Measurements from ENCODE around the gene SLC35A4.
"Not testable (repeated sequence)": the region's sequence is repeated elsewhere in the genome, so short reads cannot be mapped to it uniquely, and the experiment has no call there.

DNA sequence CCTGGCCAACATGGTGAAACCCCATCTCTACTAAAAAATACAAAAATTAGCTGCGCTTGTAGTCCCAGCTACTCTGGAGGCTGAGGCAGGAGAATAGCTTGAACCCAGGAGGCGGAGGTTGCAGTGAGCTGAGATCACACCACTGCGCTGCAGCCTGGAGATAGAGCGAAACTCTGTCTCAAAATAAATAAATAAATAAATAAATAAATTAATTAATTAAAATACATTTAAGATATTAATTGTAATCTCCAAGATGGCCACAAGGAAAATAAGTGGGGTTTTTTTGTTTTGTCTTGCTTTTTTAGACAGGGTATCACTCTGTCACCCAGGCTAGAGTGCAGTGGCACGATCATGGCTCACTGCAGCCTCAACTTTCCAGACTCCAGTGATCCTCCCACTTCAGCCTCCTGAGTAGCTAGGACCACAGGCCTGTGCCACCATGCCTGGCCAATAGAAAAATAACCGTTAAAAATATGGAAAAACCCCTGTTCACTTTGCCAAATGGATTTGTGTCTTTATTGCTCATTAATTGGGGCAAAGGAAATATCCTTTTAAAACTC lies 14.6 kb downstream of the SLC35A4 start:
- TF ChIP-seq, protein P1, sequence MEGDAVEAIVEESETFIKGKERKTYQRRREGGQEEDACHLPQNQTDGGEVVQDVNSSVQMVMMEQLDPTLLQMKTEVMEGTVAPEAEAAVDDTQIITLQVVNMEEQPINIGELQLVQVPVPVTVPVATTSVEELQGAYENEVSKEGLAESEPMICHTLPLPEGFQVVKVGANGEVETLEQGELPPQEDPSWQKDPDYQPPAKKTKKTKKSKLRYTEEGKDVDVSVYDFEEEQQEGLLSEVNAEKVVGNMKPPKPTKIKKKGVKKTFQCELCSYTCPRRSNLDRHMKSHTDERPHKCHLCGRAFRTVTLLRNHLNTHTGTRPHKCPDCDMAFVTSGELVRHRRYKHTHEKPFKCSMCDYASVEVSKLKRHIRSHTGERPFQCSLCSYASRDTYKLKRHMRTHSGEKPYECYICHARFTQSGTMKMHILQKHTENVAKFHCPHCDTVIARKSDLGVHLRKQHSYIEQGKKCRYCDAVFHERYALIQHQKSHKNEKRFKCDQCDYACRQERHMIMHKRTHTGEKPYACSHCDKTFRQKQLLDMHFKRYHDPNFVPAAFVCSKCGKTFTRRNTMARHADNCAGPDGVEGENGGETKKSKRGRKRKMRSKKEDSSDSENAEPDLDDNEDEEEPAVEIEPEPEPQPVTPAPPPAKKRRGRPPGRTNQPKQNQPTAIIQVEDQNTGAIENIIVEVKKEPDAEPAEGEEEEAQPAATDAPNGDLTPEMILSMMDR (IDR thresholded peaks at IDR 0.05) = not testable (repeated sequence)
- TF ChIP-seq POLR2AphosphoS5 (IDR thresholded peaks at IDR 0.05) = not testable (repeated sequence)
